ENCODE results near the gene LINGO3.

DNA sequence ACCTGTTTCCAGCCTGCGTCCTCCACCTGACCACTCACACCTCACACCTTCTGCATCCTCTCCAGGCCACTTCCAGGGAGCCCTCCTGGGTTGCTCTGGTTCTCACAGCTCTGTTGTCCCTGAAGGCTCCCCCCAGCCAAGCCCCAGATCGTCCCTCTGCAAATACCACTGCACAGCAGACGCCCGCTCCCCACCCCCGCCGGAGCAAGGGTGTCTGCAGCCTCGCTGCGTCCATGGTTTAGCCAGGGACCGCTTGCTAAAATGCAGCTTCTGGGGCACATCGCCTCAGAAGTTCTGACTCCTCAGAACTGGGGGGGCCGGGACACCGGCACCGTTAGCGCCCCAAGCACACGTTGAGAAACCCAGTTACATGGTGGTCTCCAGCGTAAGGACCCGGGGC, 983 bp downstream of the LINGO3 start:
- TF ChIP-seq POLR2A (IDR thresholded peaks at IDR 0.05) (no peak), EP300 (IDR thresholded peaks at IDR 0.05) (no peak)
- TF ChIP-seq, protein P1, sequence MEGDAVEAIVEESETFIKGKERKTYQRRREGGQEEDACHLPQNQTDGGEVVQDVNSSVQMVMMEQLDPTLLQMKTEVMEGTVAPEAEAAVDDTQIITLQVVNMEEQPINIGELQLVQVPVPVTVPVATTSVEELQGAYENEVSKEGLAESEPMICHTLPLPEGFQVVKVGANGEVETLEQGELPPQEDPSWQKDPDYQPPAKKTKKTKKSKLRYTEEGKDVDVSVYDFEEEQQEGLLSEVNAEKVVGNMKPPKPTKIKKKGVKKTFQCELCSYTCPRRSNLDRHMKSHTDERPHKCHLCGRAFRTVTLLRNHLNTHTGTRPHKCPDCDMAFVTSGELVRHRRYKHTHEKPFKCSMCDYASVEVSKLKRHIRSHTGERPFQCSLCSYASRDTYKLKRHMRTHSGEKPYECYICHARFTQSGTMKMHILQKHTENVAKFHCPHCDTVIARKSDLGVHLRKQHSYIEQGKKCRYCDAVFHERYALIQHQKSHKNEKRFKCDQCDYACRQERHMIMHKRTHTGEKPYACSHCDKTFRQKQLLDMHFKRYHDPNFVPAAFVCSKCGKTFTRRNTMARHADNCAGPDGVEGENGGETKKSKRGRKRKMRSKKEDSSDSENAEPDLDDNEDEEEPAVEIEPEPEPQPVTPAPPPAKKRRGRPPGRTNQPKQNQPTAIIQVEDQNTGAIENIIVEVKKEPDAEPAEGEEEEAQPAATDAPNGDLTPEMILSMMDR (IDR thresholded peaks at IDR 0.05), result no peak
